ENCODE data around the gene TPD52L2.
"Not testable (repeated sequence)": the region's sequence is repeated elsewhere in the genome, so short reads cannot be mapped to it uniquely, and the experiment has no call there.

The TPD52L2 gene

DNA sequence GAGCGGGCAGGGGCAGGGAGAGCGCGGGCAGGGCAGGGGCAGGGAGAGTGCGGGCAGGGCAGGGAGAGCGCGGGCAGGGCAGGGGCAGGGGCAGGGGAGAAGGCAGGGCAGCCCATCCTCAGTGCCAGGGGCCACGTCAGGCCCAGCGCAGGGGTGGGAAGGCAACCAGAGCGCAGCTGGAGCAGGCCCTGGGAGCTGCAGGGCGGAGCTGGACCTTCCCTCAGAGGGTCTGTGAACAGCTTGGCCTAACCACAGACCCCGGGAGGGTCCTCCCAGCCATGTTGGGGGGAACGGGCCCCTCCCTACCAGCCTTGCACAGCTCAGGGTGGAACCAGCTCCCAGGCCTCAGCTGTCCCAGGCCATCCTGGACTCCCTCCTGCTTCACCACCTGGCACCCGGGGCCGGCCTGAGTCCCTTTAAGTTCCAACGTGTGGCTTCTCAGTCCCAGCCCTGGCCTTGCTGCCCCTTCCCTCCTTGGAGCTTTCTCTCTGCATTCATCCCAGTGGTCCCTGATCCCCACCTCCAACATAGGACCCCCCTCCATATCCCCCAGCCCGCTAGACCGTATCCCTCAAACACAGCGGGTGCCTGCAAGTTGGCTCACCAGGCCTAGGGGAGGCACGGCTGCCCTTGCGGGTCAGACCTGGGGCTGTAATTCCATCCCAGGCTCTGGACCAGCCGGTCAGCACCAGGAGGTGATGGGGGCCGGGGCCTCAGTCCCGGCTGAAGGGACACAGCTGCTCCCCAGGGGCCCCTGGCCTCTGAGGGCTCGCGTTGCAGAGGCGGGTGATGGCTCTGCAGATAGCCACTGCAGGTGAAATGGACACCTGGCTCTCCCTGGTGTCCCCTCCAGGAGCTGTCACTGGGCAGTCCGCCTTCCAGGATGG is 28.4 kb upstream of the TPD52L2 start:
- FAIRE-seq: no peak

DNA sequence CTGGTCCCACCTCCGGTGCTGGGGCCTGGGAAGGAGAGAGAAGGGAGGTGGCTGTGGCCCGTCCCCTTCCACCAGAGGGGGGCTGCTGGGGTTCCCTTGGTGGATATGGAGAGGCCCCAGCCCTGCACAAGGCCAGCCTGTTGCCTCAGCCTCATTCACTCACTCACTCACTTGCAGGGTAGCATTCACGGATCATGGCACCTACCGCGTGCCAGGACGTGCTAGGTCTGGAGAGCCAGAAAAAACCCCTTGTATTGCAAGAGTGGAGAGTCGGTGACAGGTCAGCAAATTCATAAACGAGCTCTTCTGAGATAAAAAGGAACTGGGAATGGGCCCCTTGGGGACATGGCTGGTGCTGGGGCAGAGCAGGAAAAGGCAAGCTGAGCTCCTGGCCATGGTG is 27.6 kb upstream of the TPD52L2 start:
- FAIRE-seq: no peak

DNA sequence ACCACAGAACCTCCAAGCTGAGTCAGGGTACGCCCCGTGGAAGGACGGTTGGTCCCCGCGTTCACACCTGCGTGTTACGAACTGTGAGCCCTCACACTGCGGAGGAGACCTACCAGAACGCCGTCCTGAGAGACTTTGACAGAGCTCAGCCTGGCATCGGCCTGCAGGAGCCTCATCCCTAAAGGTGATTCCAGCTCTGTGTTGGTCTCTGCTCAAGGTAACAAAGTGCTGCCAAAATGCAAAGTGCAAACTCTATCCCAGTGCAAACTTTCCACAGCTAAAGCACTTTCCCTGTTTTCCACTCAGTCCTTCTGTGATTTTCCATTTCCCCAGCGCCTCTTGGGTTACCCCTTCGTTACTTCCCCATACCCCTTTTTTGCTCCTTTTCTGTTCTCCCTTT is 25.4 kb upstream of the TPD52L2 start:
- FAIRE-seq: no peak

DNA sequence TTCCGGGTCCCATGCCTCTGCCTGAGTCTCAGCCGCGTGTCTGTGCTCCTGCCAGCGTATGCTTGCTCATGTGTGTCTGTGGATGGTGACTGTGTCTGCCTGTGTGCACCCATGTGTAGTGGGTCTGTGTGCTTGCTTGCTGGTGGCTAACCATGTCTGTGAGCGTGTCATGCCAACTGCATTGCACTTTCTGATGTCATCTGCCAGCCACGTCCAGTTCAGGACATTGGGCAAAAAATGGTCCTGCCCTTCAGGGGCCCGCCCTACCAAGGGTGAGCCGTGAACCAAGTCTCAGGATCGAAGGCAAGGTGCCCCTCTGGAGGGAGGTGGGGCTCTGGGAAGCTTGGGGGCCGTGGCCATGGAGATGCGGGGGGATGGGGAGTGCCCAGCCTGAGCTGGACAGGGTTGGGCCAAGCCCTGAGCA is 24.7 kb upstream of the TPD52L2 start:
- FAIRE-seq: no peak

DNA sequence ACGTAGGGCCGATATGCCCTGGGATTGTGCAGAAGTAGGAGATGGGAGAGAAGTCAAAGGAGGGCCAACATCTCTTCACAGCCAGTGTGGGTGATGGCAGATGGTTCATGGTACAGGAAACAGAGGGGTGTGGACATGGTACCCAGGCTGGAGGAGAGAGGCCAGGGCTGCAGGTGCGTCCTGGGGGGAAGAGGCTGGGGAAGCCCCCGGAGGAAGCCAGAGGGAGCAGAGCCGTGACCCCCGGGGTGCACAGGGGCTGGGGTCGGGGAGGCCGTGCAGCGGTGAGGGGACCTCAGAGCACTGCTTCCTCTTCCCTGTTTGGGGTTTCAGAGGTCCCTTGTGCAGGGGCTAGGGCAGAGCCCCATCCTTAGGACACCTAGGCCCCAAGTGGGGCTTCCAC is 22.8 kb upstream of the TPD52L2 start:
- FAIRE-seq: no peak

DNA sequence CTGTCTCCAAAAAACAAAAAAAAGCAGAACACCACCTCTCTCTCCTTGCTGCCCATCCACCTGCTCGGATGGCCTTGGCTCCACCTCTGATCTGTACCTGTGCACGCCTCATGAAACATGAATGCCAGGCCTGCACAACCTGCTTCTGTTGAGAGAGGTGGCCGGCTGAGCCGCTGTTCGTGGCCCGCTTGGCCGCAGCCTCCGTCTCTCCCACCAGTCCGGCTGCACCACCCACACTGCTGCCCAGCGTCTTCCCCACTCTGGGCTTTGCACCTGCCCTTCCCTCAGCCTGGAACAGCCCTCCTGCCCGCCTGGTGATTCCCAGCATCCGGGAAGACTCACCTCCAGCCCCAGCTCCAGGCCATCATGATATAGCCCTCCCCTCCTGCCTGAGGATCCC is 21.8 kb upstream of the TPD52L2 start:
- FAIRE-seq: no peak

DNA sequence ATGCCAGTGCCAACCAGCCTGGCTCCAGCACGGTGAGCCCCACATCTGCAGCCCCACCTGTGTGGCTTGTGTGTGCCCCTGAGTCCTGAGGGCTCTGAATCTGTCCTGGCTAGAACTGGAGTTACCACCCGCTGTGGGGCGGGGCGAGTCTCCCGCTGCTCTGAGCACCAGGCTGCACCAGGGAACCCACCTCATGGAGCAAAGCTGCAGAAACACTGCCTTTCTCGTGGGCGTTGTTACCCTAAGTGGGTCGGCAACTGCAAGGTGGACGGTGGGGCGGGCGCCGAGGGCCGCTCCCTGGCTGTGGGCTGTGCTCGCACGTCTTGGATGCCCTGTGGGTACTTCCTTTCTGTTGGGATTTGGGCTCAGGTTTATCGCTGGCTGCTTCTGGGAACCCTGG is 21.3 kb upstream of the TPD52L2 start:
- FAIRE-seq: no peak

DNA sequence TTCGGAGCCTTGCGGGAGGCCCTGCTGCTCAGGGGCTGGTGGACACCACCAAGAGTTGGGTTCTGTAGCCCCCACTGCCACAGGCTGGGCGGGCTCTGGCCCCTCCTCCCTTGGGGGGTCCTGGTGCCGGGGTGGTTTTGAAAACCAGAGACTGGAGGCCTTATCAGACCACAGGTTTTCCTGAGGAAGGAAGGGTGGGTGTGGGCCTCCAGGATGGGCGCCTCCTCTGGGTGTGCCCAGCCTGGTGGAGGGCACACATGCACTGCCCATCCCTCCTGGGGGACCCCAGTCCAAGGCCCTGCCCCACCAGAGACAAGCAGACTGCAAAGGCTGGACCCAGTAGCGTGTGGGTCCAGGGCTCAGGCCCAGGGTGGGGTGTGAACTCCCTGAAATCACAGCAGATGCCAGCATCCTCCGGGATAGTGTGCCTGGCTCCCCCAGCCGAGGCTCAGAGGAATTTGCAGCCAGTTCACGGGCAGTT is 20.5 kb upstream of the TPD52L2 start:
- no peak for FAIRE-seq

DNA sequence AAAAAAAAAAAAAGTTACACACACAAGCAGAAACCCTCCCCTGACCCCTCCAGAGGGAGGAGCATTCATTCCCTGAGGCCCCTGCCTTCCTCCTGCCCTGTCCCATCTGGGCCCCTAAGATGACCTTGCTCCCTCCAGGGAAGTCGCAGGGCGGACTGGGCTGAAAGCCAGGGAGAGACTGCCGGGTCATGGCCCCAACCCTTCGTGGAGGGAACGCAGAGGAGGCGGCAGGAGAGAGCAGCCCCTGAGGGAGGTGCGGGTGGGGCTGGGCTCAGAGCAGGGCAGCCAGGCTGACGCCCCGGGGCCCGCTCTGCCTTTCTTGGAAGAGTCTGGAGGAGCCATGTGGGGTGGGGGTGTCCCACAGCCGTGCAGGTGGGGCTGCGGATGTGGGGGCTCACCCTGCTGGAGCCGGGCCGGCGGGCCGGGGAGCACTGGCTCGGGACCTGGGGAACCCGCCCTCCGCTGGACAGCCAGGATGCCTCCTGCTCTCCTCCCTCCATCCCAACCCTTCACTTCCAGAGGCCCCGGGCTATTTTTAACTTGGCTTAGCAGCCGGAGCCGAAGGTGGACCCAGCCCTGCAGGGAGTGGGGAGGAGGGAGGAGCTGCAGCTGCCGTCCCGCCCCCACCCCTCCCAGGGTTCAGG is 18.8 kb upstream of the TPD52L2 start:
- no peak for FAIRE-seq

DNA sequence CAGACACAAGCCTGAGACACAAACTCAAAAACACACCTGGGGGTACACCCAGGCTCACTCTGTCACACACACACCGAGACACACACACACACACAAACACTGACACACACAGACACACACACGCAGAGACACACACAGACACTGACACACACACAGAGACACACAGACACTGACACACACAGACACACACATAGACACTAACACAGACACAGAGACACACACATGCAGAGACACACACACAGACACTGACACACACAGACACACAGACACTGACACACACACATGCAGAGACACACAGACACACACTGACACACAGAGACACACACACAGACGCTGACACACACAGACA is 18.2 kb upstream of the TPD52L2 start:
- FAIRE-seq: no peak

DNA sequence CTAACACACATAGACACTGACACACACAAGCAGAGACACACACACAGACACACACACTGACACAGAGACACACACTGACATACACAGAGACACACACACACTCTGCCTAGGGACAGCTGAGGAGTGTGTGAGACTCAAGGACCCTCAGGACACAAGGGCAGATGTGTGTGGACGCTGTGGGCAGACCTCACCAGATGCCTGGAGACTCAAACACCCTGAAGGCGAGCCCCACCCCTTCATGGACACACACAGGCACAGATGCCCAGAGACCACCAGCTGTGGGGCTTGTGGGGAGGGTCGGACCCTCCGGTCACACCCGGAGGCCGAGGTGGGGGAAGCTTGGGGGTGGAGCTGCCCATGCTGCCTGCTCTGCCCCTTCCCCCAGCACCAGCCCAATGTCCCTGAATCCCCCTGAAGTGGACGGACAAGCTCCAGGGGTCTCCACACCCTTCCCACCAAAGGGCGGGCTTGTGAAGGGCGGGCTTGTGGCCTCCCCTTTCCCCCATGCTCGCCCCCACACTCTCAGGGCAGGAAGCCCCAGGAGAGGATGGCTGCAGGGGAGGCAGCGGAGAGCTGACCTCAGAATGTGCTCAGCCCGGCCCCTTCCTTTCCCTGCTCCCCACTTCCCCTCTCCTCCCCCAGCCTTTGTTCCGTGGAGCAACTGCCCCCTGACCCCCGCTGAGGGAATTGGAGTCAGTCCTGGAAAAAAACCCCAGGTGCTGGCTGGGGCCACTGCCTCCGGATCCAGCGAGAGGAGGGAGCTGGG is 17.6 kb upstream of the TPD52L2 start:
- FAIRE-seq: no peak

DNA sequence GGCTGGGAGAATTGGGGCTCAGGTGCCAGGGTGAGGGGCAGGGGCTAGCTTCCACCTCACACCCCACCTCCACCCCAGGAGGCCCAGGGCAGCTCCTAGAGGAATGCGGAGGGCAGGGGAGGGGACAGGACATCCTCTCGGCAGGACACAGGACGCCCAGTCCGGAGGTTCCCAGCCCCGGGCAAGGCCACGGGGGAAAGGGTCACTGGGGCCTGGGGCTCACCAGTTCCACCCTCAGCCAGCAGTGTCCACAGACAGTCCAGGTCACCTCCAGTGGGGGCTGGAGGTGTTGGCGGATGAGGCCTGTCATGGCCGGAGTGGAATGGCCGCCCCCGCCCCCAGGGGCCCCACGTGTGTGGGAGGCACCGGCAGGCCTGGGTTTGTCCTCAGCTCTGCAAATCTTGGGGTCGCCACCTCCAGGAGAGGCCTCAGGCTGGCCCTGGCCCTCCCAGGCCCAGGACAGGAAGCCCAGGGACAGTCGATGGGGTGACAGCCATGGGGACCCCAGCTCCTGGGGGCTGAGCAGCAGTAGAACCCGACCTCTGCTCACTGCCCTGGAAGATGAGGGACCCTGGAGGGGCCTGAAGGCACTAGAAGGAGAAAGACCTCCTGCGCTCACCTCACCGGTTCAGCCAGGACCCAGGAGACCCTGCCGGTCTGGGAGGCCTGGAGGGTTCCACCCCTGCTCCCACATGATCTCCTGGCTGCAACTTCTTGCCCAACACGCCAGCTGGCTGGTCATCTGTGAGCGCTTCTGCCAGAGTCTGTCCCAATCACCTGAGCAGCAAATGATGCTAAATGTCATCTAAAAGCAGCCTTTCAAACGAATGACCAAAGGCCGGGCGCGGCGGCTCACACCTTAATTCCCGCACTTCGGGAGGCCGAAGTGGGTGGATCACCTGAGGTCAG is 16.8 kb upstream of the TPD52L2 start:
- FAIRE-seq: no peak

DNA sequence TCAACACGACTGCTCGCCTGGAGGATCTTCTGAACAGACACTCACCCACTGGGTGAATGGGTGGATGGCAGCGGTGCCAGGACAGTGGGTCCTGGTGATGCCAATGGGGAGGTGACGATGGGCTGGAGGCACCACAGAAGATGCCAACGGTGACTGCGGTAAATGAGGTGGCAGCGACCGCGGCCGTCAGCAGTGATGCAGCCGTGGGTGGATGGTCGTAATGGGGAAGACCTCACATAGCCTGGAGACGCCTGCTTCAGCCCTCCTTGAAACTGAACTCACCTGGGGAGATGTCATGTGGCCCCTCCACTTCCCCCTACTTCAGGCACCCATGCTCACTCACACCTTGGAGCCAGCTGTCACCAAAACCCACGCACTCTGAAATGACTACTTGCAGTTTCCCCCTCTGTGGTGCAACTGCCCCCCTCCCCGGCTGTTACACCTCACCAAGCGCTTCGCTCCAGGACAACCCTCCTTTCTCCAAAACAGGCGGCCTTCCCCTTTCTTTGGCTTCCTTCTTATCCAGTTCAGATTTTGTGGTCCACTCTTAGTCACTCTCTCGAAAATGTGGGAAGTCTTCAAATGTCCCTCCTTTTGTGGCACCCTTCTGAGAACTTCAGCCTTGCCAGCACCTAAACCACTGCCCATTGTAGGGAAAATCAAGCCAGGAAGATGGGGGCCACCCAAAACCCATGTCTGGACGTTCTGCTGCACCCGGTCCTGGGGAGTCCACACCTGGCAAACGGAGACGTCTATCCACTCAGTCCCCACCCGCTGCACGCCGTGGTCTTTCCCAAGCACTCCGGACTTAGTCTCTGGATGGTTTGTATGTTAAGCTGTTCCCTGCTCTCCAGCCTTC is 14.2 kb upstream of the TPD52L2 start:
- FAIRE-seq: no peak

DNA sequence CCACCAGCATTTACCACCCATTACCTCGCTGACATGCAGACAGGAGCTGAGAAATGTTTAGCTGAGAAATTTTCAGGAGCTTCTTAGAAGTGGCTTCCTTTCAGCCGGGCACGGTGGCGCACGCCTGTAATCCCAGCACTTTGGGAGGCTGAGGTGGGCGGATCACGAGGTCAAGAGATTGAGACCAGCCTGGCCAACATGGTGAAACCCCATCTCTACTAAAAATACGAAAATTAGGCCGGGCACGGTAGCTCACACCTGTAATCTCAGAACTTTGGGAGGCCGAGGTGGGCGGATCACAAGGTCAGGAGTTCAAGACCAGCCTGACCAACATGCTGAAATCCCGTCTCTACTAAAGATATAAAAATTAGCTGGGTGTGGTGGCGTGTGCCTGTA is 13.5 kb upstream of the TPD52L2 start:
- FAIRE-seq: not testable (repeated sequence)

DNA sequence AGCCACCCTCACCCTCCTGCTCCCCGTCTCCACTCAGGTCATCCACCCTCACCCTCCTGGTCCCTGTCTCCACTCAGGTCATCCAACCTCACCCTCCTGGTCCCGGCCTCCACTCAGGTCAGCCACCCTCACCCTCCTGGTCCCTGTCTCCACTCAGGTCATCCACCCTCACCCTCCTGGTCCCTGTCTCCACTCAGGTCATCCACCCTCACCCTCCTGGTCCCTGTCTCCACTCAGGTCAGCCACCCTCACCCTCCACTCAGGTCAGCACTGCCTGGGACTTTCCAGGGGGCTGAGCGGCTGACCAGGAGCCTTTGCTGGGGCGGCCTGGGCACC is 11.4 kb upstream of the TPD52L2 start:
- FAIRE-seq: not testable (repeated sequence)

DNA sequence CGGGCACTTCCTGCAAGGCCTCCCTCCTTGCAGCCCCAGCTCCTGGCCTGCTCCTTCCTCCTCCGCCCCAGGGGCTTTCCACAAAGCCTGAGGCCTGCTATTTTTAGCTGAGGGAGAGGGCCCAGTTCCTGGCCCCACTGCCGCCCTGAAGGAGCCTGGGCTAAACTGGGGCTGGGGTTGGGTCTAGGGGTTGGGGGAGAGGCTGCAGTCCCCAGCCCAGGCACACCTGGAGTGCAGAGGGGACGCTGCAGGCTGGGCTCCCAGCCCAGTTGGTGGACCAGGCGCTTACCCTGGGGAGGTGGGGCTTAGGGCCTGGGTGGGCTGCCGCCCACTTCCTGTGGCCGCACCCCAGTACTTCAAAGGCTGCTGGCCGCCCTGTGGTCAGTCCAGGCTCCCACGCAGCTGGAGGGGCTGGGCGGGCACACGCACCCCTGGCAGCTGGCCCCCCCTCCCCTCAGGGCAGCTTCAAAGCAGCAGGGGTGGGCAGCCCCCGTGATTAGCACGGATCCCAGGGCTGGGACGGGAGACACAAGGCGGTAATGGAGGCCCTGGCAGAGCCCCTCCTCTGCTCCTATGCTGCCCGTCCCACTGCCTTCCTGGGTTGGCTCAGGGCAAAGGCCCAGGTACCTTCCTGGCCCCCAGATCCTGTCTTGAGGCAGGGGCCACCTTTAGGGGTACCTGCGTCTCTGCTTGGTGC is 10.9 kb upstream of the TPD52L2 start:
- no peak for FAIRE-seq

DNA sequence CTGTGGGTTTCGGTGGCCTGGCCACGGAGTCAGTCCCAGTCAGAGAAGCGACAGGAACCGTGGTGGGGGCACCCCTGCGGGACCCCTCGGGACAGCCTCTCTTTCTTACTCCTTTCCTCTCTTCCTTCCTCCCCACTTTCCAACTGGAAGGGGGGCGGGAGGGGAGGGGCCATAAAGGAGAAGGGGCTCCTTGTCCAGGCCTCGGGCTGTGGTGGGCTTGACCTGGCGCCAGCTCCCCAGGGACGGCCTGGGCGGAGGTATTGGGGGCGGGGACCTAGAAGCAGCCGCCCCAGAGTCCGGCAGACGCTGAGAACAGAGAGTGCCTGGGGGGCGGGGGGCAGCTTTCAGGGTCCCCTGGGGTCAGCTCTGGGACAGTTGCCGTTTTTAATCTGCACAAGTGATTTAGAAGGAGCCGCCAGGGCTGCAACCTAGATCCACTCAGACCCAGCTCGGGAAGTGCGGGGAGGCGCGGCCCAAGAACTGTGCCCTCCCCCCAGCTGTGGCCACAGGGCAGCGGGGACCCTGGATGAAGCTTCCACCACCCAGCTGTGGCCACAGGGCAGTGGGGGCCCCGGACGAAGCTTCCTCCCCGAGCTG is 10.2 kb upstream of the TPD52L2 start:
- no peak for FAIRE-seq

DNA sequence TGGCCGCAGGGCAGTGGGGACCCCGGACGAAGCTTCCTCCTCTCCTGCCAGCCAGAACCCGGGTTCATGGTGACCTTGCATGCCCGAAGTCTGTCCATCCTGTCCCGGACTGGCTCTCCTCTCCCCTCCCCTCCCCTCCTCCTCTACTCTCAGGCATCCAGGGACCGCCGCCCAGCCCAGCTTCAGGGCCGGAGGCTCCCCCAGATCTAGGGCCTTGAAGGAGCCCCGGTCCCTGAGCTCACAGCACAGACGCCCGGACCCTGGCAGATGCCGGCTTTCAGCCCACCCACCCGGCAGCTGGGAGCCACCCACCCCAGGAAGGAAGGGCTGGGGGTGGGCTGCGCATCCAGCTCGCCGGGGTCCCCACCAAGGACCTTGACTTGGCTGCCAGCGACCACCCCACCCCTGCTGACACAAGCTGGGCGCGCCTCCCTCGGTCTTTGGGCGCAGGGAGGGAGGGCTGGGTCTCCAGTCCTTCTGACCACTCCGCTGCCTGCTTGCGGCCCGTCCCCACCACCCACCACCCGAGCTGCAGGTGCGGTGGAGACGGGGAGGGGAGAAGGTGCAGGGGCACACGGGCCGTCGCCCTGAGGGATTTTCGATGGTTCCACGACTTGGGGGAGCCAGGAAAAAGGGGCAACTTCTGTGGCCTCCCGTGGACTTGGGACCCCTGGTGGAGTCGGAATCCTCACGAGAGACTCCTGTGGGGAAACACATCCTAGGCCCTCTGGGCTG is 9.5 kb upstream of the TPD52L2 start:
- no peak for FAIRE-seq

DNA sequence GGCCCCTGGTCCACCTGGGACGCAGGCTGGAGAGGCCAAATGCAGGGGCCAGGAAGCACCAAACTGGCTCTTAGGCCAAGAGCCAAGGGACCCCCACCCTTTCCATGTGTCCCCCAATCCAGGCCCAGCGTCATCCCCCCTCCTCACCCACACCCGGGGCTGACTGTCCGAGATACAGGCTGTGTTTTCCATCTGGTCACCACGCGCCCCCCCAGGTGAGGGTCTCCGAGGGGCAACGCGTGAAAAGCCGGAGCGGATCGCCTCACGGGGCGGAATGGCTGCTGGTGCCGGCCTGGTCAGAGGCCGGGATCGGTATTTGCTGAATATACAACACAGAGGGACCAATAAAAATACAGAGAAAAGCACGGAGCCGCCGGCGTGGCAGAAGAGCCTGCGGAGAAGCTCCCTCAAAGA is 9.0 kb upstream of the TPD52L2 start:
- no peak for FAIRE-seq
